PC-9 (cell line): ENCODE results near the gene PCDH11Y. TPM values are rescaled to one million over a fixed set of nuclear protein-coding genes. Genes with fewer than 3 reads are reported as not detected.
"Not testable (repeated sequence)": the region's sequence is repeated elsewhere in the genome, so short reads cannot be mapped to it uniquely, and the experiment has no call there.

Experiments
- BruUV-seq: library from RNA; stranded (reverse); fragments of 400-500 nt; replicated peaks from 2 replicates; lab custom pipeline; 2021; lab: Mats Ljungman, UMichigan
- CTCF ChIA-PET: fragments of 300-600 bp; sonication (Branson Sonifier 250); formaldehyde crosslinking; loops from one replicate; lab custom pipeline; 2022; ENCODE audit warnings: antibody characterized with exemption; lab: Charles Lee
- POLR2A ChIA-PET: fragments of 300-600 bp; sonication (Branson Sonifier 250); formaldehyde crosslinking; loops from one replicate; lab custom pipeline; 2022; ENCODE audit warnings: antibody characterized with exemption; ENCODE audit not compliant: unreplicated experiment; lab: Charles Lee
- DNase-seq, 2 experiments: peaks; one replicate each; pipeline versions ENCODE4 v3.0.0 to v3.0.0-alpha.2; 2015 to 2022; ENCODE audit warnings: mixed read lengths in 1 of 2
- H2AFZ ChIP-seq: fragments of 200-600 bp; sonication (generic); 2 replicates; pipeline ENCODE4 v1.8.1; 2017; ENCODE audit warnings: antibody characterized with exemption
- H3F3A ChIP-seq: fragments of 200-600 bp; sonication (generic); 2 replicates; pipeline ENCODE4 v1.8.1; 2017; ENCODE audit warnings: antibody characterized with exemption, mild to moderate bottlenecking, low read depth; ENCODE audit not compliant: insufficient read depth
- H3K27ac ChIP-seq: fragments of 200-600 bp; sonication (generic); 2 replicates; pipeline ENCODE4 v1.6.1; 2016; ENCODE audit warnings: mixed run types
- H3K27me3 ChIP-seq: fragments of 200-600 bp; sonication (generic); 2 replicates; pipeline ENCODE4 v1.6.1; 2016; ENCODE audit warnings: low read depth, mixed run types; ENCODE audit not compliant: insufficient read depth
- H3K36me3 ChIP-seq: fragments of 200-600 bp; sonication (generic); 2 replicates; pipeline ENCODE4 v1.6.1; 2016; ENCODE audit warnings: low read depth, mixed run types
- H3K4me1 ChIP-seq: fragments of 200-600 bp; sonication (generic); replicated peaks from 2 replicates; pipeline ENCODE4 v1.6.1; 2016; ENCODE audit warnings: mixed run types; ENCODE audit not compliant: insufficient read depth
- H3K4me2 ChIP-seq: fragments of 200-600 bp; sonication (generic); 2 replicates; pipeline ENCODE4 v1.6.1; 2017; ENCODE audit warnings: mixed run types
- H3K4me3 ChIP-seq: fragments of 200-600 bp; sonication (generic); 2 replicates; pipeline ENCODE4 v1.6.1; 2016; ENCODE audit warnings: mixed run types
- H3K79me2 ChIP-seq: fragments of 200-600 bp; sonication (generic); 2 replicates; pipeline ENCODE4 v1.6.1; 2017; ENCODE audit warnings: low read depth, mixed run types
- H3K9me2 ChIP-seq: fragments of 200-600 bp; sonication (generic); 2 replicates; pipeline ENCODE4 v1.8.1; 2017; ENCODE audit warnings: mild to moderate bottlenecking; ENCODE audit not compliant: insufficient read depth
- H3K9me3 ChIP-seq: fragments of 200-600 bp; sonication (generic); 2 replicates; pipeline ENCODE4 v1.8.1; 2016; ENCODE audit warnings: low read depth; ENCODE audit not compliant: insufficient read depth
- H4K20me1 ChIP-seq: fragments of 200-600 bp; sonication (generic); 2 replicates; pipeline ENCODE4 v1.8.1; 2017; ENCODE audit not compliant: insufficient read depth
- intact Hi-C: fragments of 100-400 bp; cut with micrococcal nuclease; formaldehyde crosslinking; loops from one replicate; pipeline ENCODE4 v1.10.0; 2022; ENCODE audit not compliant: unreplicated experiment
- total RNA-seq: library from RNA; stranded (reverse); gene quantifications from 2 replicates; pipeline ENCODE4 v1.2.3, GENCODE V29; 2021

PCDH11Y gene
- total RNA-seq, 1 experiment from 2014 or later, result not detected

DNA sequence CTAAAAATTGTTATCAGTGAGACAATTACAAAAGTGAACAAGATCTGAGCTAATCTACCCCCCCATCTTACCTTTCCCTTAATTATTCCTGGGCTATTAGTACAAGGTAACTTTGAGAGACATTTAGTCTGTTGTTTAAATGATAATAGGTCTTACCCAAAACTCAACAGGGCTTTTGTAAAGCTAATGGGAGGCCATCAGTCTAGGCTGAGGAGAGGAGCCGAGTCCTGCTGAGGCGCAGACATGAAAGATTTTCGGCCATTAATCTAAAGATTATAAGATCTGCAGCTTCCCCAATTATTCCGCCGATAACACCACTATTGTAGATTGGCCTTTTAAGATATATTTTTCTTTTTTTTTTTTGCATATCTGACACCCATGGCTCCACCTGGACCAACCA, 708.6 kb downstream of the PCDH11Y start:
- H4K20me1 ChIP-seq, H3F3A ChIP-seq, H3K4me3 ChIP-seq, DNase-seq, H3K4me2 ChIP-seq, H3K27ac ChIP-seq, POLR2A ChIA-PET, H3K9me3 ChIP-seq, H3K36me3 ChIP-seq, intact Hi-C loops, H3K79me2 ChIP-seq, BruUV-seq, CTCF ChIA-PET, H3K4me1 ChIP-seq, H2AFZ ChIP-seq, H3K9me2 ChIP-seq, H3K27me3 ChIP-seq: not testable (repeated sequence)

DNA sequence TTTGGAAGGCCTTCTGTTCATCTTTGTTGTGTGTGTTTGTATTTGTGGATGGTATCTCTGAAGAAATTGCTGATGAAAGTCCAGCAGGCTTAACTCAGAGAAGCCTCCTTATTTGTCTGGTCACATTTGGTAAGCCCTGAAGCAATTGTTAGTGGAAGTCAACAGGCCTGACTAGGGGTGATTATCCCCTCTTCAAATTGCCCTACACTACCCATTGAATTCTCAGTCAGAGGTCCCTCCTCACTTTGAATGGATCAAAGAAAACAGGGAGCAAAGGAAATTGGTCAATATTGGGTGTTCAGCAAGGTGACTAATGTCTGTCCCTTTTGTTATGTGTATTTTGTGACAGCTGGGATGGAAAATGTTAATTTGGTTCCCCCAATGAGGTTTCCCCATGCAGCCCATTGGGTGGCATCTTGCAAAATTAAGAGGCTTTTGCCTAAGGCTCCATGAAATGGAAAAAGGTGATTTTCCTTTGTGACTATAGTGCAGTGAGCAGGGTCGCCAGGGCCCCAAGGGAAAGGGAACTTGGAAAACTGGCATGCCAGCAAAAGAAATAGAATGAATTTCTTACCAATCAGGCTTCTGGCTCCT, 709.8 kb downstream of the PCDH11Y start:
- DNase-seq, H2AFZ ChIP-seq, H3K4me3 ChIP-seq, H4K20me1 ChIP-seq, H3K9me2 ChIP-seq, BruUV-seq, H3K27me3 ChIP-seq, H3K4me1 ChIP-seq, H3K27ac ChIP-seq, CTCF ChIA-PET, intact Hi-C loops, H3K79me2 ChIP-seq, H3K9me3 ChIP-seq, H3K36me3 ChIP-seq, POLR2A ChIA-PET, H3F3A ChIP-seq, H3K4me2 ChIP-seq: not testable (repeated sequence)

DNA sequence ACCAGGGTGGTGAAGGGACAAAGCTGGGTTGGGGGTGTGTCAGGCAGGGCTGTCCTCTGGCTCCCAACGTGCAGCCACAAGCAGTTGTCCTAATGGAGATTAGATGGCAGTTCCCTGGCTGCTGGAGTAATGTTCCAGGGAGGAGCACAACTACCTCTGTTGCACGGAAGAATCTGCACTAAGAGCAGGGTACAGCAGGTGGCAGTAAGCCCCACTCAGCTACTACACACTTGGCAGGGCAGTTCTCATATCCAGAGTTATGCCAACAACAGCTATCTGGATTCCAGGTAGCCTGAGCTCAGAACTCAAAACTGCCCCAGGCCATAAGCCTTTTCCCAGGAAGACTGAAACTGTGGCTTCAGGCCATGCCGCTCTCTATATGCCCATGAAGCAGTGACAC, 761.3 kb downstream of the PCDH11Y start:
- intact Hi-C loops, DNase-seq, H3K9me2 ChIP-seq, H3K4me1 ChIP-seq, H2AFZ ChIP-seq, BruUV-seq, H3K4me3 ChIP-seq, H3K9me3 ChIP-seq, H3K4me2 ChIP-seq, H3K79me2 ChIP-seq, POLR2A ChIA-PET, H3K36me3 ChIP-seq, H3K27me3 ChIP-seq, H3F3A ChIP-seq, CTCF ChIA-PET, H3K27ac ChIP-seq, H4K20me1 ChIP-seq: not testable (repeated sequence)

DNA sequence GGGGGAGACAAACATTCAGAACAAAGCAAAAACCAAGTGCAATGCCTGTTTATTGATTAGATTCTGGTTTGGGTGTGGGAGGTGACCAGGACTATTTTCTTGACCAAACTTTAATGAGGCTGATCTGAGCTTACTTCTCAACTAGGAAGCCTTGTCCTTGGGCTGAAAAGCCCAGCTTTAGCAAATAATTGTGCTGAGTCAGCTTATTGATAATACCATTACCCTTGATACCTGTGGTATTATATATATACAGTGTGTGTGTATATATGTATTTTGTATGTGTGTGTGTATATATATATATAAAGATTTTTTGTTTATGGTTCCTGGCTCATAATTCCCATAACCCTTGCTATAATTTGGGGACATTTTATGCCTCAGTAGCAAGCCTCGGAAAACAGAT, 776.4 kb downstream of the PCDH11Y start:
- H3K9me2 ChIP-seq, H3K79me2 ChIP-seq, H3F3A ChIP-seq, H3K27me3 ChIP-seq, intact Hi-C loops, H4K20me1 ChIP-seq, H3K9me3 ChIP-seq, DNase-seq, CTCF ChIA-PET, H3K27ac ChIP-seq, H3K4me1 ChIP-seq, H3K36me3 ChIP-seq, H2AFZ ChIP-seq, BruUV-seq, POLR2A ChIA-PET, H3K4me3 ChIP-seq, H3K4me2 ChIP-seq: not testable (repeated sequence)
